ENCODE results near the gene IFT81. TPM values are rescaled to one million over a fixed set of nuclear protein-coding genes. Genes with fewer than 3 reads are reported as not detected.
A peak's percentile ranks its signal among the peaks of the same experiment; 100 is the strongest.

Gene IFT81
- total RNA-seq, 1 donor from 2014 or later = 10.2 TPM

GRCh38 chr12:110165540-110166159 lies 41.5 kb downstream of the IFT81 start:
- DNase-seq = no peak

GRCh38 chr12:110168732-110169455 lies 44.7 kb downstream of the IFT81 start:
- DNase-seq = no peak

DNA sequence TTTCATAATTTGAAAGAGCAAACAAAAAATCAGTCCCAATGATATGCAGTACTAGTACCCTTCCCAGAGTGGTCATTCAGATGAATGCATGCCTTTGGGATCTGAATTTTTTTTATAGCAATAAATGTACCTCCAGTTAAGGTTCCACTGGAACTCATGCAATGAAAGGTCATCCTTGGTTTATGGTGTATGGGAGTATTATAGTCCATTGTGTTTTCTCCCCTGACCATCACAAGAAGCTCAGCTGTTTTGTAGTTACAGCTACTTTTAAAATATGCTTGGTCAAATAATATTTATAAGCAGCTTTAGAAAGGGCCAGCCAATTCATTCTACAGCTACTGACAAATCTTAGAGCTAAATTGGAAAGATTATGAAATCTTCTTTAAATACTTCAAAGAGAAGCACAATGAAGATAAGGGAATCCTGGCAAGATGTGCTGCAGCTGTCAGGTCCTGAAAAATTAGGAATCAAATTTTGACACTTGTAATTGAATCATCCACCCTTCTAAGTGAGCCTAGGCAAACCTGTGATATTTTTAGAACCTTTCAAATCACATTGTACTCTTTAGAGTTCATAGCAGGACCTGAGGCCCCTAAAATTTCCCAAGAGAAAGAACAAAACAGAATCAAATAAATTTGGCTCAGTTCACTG lies 46.5 kb downstream of the IFT81 start:
- DNase-seq = no peak

DNA sequence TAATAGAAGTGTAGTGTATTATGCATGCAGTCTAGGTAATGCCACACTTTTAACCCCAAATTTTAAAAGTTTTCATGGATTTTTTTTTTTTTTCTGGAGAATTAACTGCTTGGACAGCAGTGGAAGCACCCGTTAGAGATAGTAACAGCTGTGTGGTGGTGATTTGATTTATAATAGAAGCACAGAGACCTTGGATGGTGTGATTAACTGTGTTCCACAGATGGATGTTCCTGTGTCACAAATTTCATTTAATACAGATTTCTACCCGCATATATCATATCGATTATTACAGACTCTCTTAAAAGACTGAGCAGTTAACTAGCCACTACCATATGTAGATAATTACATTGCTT lies 47.0 kb downstream of the IFT81 start:
- no peak for DNase-seq

DNA sequence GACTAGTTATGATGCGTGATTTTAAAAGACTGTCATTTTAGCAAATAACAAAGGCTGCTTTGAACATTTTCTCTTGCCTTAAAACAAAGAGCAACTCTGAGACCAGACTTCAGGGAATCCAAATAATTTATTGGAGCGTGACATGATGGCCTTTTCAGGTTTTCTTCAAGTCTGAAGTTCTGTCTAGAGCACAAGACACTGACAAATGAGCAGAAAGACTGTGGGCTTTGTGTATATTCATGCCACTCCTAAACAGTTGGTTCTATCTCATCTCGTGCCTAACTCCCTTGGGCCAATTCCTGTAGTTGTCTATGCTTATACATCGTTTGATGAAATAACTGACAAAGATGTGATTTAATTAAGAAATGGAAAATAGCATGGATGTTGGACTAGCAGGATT lies 47.5 kb downstream of the IFT81 start:
- DNase-seq = no peak

DNA sequence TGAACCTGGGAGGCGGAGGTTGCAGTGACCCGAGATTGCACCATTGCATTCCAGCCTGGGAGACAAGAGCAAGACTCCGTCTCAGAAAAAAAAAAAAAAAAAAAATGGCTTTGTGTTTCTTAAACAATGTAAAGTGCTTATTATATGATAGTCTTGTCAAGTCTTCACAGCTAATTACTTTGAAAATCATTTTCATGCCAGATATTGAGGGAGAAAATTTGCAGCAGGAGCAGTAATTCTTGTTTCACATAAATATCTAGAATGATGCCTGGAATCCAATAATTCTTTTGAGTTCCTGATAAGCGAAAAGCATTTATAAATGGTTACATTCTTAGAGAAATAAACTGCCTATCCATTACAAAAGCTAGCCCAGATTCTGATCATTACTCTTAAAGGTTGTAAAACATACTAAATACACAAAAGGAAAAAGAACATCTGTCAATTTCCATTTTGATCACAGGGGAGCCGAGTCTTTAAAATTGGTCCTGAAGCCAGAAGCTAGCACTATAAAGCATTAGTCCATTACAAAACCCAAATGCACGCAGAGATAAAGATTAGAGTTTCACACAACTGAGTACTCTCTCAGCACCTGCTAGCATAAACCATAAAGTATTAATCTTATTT lies 50.3 kb downstream of the IFT81 start:
- no peak for DNase-seq

DNA sequence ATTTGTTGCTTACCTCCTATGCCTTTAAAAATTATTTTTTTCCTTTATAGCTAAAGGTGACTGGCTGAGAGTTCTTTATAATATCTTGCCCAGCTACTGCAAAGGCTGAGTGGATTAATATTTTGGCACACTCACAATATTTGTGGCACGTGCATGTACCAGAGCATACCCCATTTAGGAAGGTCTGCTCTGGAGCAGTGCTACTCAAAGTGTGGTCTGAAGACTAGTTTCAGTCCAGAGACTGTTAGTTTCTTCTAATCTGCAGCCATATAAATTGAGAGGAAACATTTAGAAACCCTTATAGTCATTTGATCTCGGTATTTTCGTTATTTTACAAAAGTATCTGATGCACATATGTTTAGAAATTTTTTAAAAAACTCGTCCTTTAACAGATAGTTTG lies 51.0 kb downstream of the IFT81 start:
- no peak for DNase-seq

GRCh38 chr12:110176745-110177144 lies 52.6 kb downstream of the IFT81 start:
- no peak for DNase-seq

GRCh38 chr12:110179291-110179690 lies 55.1 kb downstream of the IFT81 start:
- DNase-seq = no peak

DNA sequence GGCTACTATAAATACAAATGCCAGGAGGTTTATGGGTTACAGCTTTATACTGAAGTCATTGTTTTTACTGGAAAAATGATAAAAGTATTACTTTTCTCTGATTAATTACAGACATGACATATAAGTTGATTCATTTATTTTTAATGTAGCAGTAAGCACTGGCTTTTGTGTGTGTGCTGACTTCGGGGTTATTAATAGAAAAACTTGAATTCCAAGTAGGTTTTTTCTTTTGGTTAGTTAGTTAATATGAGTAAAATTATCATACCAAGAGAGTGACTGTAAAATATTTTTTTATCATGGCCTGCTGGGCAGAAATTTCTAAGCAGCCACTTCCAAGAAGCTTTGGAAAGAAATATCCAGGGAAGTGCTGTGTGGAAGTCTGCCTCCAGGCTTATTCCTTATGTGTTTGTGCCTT lies 56.4 kb downstream of the IFT81 start:
- DNase-seq = no peak

DNA sequence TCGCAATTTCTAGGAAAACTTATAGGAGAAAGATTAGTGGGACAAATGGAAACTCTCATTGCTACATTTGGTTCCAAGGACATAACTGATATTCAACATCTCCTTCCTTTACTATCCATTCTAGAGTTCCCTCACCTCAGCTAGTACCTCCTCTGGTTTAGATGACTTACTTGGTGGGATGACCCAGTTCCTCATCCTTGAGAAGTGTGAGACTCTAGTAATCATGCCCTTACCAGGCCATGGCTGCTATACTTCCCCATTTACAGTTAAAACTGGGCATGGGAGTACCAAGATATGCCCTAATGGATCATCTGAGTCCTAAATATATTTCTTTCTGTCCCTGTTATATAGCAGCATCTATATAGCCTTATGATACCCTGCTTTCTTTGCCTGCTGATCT lies 58.1 kb downstream of the IFT81 start:
- DNase-seq = no peak

GRCh38 chr12:110183386-110183785 lies 59.2 kb downstream of the IFT81 start:
- no peak for DNase-seq

GRCh38 chr12:110185626-110186025 lies 61.5 kb downstream of the IFT81 start:
- DNase-seq = no peak

DNA sequence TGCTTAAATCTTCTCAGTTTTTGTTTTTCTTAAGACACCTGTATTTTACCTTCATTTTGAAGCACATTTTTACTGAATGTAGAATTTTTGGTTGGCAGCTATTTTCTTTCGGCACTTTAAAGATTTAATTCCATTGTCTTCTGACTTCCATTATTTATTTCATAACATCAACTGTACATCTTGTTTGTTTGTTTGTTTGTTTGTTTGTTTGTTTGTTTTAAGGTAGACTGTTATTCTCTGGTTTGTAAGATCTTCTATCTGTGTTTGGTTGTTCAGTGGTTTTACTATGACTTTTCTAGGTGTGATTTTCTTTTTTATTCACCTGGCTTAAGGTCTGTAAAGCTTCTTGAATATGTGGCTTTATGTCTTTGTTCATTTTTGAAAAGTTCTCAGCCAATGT lies 61.9 kb downstream of the IFT81 start:
- no peak for DNase-seq

GRCh38 chr12:110193196-110193595 lies 69.0 kb downstream of the IFT81 start:
- no peak for DNase-seq

- DNase-seq = no peak
Observed at GRCh38 chr12:110197003-110197402, 72.8 kb downstream of the IFT81 start.

- no peak for DNase-seq
Observed at GRCh38 chr12:110198386-110198785, 74.2 kb downstream of the IFT81 start.

GRCh38 chr12:110199339-110200123 lies 75.4 kb downstream of the IFT81 start:
- DNase-seq = peak; percentile 94

DNA sequence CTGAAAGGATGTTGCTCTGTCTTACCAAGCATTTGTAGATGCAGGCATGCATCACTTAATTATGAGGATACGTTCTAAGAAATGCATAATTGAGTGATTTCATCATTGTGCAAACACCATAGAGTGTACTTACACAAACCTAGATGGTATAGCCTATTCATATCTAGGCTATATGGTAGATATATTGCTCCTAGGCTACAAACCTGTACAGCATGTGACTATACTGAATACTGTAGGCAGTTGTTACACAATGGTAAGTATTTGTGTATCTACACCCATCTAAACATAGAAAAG lies 75.9 kb downstream of the IFT81 start:
- DNase-seq = no peak

DNA sequence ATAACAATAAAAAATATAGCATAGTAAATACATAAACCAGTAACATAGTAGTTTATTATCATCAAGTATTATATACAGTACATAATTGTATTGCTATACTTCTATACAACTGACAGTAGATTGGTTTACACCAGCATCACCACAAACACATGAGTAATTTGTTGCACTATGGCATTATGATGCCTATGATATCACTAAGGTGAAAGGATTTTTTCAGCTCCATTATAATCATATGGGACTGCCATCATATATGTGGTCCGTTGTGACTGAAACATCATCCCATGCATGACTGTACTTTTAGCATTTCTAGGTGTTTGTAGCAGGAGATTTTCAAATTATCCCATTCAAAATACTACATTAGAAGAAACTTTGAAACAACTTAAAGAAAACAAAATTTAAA lies 77.8 kb downstream of the IFT81 start:
- DNase-seq = no peak

- peak; percentile 51 for DNase-seq
Observed at GRCh38 chr12:110203546-110203945, 79.4 kb downstream of the IFT81 start.

DNA sequence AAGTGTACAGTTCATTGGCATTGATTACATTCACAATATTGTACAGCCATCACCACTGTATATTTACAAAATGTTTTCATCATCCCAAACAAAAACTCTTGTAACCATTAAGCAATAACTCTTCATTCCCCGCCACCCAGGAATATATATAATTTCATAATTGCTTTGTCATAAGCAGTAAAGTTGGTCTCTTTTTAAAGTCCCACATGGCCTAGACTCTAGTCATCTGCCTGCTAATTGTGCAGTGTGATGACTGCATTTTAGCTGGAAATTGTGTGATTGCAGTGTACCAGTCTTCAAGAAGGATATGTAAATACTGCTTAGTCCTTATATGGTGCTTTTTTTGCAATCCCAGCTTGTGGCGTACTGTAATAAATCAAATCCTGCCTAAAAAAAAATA lies 81.8 kb downstream of the IFT81 start:
- DNase-seq = no peak

All from dermis blood vessel endothelial cell (primary cell).